ENCODE results near the gene CLSTN2.
A peak's percentile ranks its signal among the peaks of the same experiment; 100 is the strongest.

CLSTN2 gene

GRCh38 chr3:140152851-140153639, 218.1 kb downstream of the CLSTN2 start:
- no peaks in the 10 kb centered on the region for H3K4me1 ChIP-seq (ENCODE audit: control insufficient read depth in 1 of 2, insufficient read depth in 2 of 2, low read length in 2 of 2)
- no peaks in the 10 kb centered on the region for H3K79me1 ChIP-seq (ENCODE audit: low read length)
- no peaks in the 10 kb centered on the region for H3K36me3 ChIP-seq (ENCODE audit: control insufficient read depth in 1 of 2, insufficient read depth in 2 of 2, low read length in 2 of 2)
- no peak overlapping the region for H2BK120ac ChIP-seq (ENCODE audit: insufficient read depth, low read length, poor library complexity)
- no peak overlapping the region for H3K23ac ChIP-seq (ENCODE audit: low read length)
- no peak overlapping the region for H3K4me2 ChIP-seq (ENCODE audit: low read length)
- no peaks in the 10 kb centered on the region for H3K79me2 ChIP-seq (ENCODE audit: control insufficient read depth, insufficient read depth, low read length, poor library complexity)
- no peak overlapping the region for H2AK5ac ChIP-seq (ENCODE audit: low read length)
- H3K9ac ChIP-seq (ENCODE audit: low read length), result no peak overlapping the region
- no peak overlapping the region for H4K91ac ChIP-seq (ENCODE audit: low read depth, low read length)
- no peak overlapping the region for H4K8ac ChIP-seq (ENCODE audit: low read depth, low read length)
- DNase-seq, result no peak
- no peak overlapping the region for H2BK5ac ChIP-seq (ENCODE audit: low read depth, low read length, poor library complexity)
- no CpG with 5 or more reads among the region's 7 CpGs for WGBS (ENCODE audit: extremely low coverage, insufficient coverage, insufficient read length)
- no peak overlapping the region for H3K4ac ChIP-seq (ENCODE audit: low read depth, low read length)
- H3K14ac ChIP-seq (ENCODE audit: low read length), result no peak overlapping the region
- H2AFZ ChIP-seq (ENCODE audit: insufficient read depth, low read length, poor library complexity), result no peak overlapping the region
- H3K4me3 ChIP-seq (ENCODE audit: low read depth, low read length), result no peak overlapping the region
- H3K18ac ChIP-seq (ENCODE audit: low read length), result no peak overlapping the region
- no peak overlapping the region for H4K12ac ChIP-seq (ENCODE audit: low read depth, low read length)
- no peaks in the 10 kb centered on the region for H3K9me3 ChIP-seq (ENCODE audit: insufficient read depth, low read depth, low read length)
- no peak overlapping the region for H2BK12ac ChIP-seq (ENCODE audit: low read length)
- H3K27ac ChIP-seq (ENCODE audit: low read depth, low read length), result no peak overlapping the region
- H3K27me3 ChIP-seq (ENCODE audit: insufficient read depth, low read length), result no peaks in the 10 kb centered on the region

- Histone ChIP-seq H3K4ac (ENCODE audit: low read depth, low read length) (no peak overlapping the region), H4K91ac (ENCODE audit: low read depth, low read length) (no peak overlapping the region), H3K9ac (ENCODE audit: low read length) (no peak overlapping the region), H3K4me2 (ENCODE audit: low read length) (no peak overlapping the region), H4K8ac (ENCODE audit: low read depth, low read length) (no peak overlapping the region), H3K79me1 (ENCODE audit: low read length) (no peaks in the 10 kb centered on the region), H2BK120ac (ENCODE audit: insufficient read depth, low read length, poor library complexity) (no peak overlapping the region), H2BK12ac (ENCODE audit: low read length) (no peak overlapping the region), H2BK5ac (ENCODE audit: low read depth, low read length, poor library complexity) (no peak overlapping the region), H3K27ac (ENCODE audit: low read depth, low read length) (no peak overlapping the region), H3K79me2 (ENCODE audit: control insufficient read depth, insufficient read depth, low read length, poor library complexity) (no peaks in the 10 kb centered on the region), H2AFZ (ENCODE audit: insufficient read depth, low read length, poor library complexity) (no peak overlapping the region), H3K27me3 (ENCODE audit: insufficient read depth, low read length) (no peaks in the 10 kb centered on the region), H4K12ac (ENCODE audit: low read depth, low read length) (no peak overlapping the region), H3K4me3 (ENCODE audit: low read depth, low read length) (no peak overlapping the region), H2AK5ac (ENCODE audit: low read length) (no peak overlapping the region), H3K36me3 (ENCODE audit: control insufficient read depth in 1 of 2, insufficient read depth in 2 of 2, low read length in 2 of 2) (no peaks in the 10 kb centered on the region), H3K23ac (ENCODE audit: low read length) (peak overlapping the region; percentile 77), H3K9me3 (ENCODE audit: insufficient read depth, low read depth, low read length) (no peaks in the 10 kb centered on the region), H3K18ac (ENCODE audit: low read length) (no peak overlapping the region), H3K4me1 (ENCODE audit: control insufficient read depth in 1 of 2, insufficient read depth in 2 of 2, low read length in 2 of 2) (no peaks in the 10 kb centered on the region), H3K14ac (ENCODE audit: low read length) (no peak overlapping the region)
- WGBS (ENCODE audit: extremely low coverage, insufficient coverage, insufficient read length), result no CpG with 5 or more reads among the region's 1 CpG
- no peak for DNase-seq
Measured at GRCh38 chr3:140153736-140154135, 218.8 kb downstream of the CLSTN2 start.

- Histone ChIP-seq H4K91ac (ENCODE audit: low read depth, low read length) (no peak overlapping the region), H3K14ac (ENCODE audit: low read length) (no peak overlapping the region), H3K4me2 (ENCODE audit: low read length) (no peak overlapping the region), H3K4me1 (ENCODE audit: control insufficient read depth in 1 of 2, insufficient read depth in 2 of 2, low read length in 2 of 2) (no peaks in the 10 kb centered on the region), H3K18ac (ENCODE audit: low read length) (no peak overlapping the region), H3K9me3 (ENCODE audit: insufficient read depth, low read depth, low read length) (no peaks in the 10 kb centered on the region), H3K36me3 (ENCODE audit: control insufficient read depth in 1 of 2, insufficient read depth in 2 of 2, low read length in 2 of 2) (no peaks in the 10 kb centered on the region), H3K27ac (ENCODE audit: low read depth, low read length) (no peak overlapping the region), H3K4ac (ENCODE audit: low read depth, low read length) (no peak overlapping the region), H3K79me2 (ENCODE audit: control insufficient read depth, insufficient read depth, low read length, poor library complexity) (no peaks in the 10 kb centered on the region), H4K12ac (ENCODE audit: low read depth, low read length) (no peak overlapping the region), H2BK12ac (ENCODE audit: low read length) (no peak overlapping the region), H3K27me3 (ENCODE audit: insufficient read depth, low read length) (no peaks in the 10 kb centered on the region), H3K79me1 (ENCODE audit: low read length) (no peaks in the 10 kb centered on the region), H4K8ac (ENCODE audit: low read depth, low read length) (no peak overlapping the region), H3K9ac (ENCODE audit: low read length) (no peak overlapping the region), H2AFZ (ENCODE audit: insufficient read depth, low read length, poor library complexity) (no peak overlapping the region), H3K23ac (ENCODE audit: low read length) (no peak overlapping the region), H2BK120ac (ENCODE audit: insufficient read depth, low read length, poor library complexity) (no peak overlapping the region), H2AK5ac (ENCODE audit: low read length) (no peak overlapping the region), H2BK5ac (ENCODE audit: low read depth, low read length, poor library complexity) (no peak overlapping the region), H3K4me3 (ENCODE audit: low read depth, low read length) (no peak overlapping the region)
- no CpG with 5 or more reads among the region's 2 CpGs for WGBS (ENCODE audit: extremely low coverage, insufficient coverage, insufficient read length)
- no peak for DNase-seq
Measured at GRCh38 chr3:140157161-140157560, 222.2 kb downstream of the CLSTN2 start.

- Histone ChIP-seq H2AK5ac (ENCODE audit: low read length) (no peak overlapping the region), H4K91ac (ENCODE audit: low read depth, low read length) (no peak overlapping the region), H4K8ac (ENCODE audit: low read depth, low read length) (no peak overlapping the region), H4K12ac (ENCODE audit: low read depth, low read length) (no peak overlapping the region), H3K27me3 (ENCODE audit: insufficient read depth, low read length) (no peaks in the 10 kb centered on the region), H2BK12ac (ENCODE audit: low read length) (no peak overlapping the region), H3K4me2 (ENCODE audit: low read length) (no peak overlapping the region), H3K18ac (ENCODE audit: low read length) (no peak overlapping the region), H3K4ac (ENCODE audit: low read depth, low read length) (no peak overlapping the region), H3K9me3 (ENCODE audit: insufficient read depth, low read depth, low read length) (no peaks in the 10 kb centered on the region), H2AFZ (ENCODE audit: insufficient read depth, low read length, poor library complexity) (no peak overlapping the region), H2BK120ac (ENCODE audit: insufficient read depth, low read length, poor library complexity) (no peak overlapping the region), H3K4me3 (ENCODE audit: low read depth, low read length) (no peak overlapping the region), H3K23ac (ENCODE audit: low read length) (no peak overlapping the region), H3K79me1 (ENCODE audit: low read length) (no peaks in the 10 kb centered on the region), H3K79me2 (ENCODE audit: control insufficient read depth, insufficient read depth, low read length, poor library complexity) (no peaks in the 10 kb centered on the region), H3K9ac (ENCODE audit: low read length) (no peak overlapping the region), H2BK5ac (ENCODE audit: low read depth, low read length, poor library complexity) (no peak overlapping the region), H3K36me3 (ENCODE audit: control insufficient read depth in 1 of 2, insufficient read depth in 2 of 2, low read length in 2 of 2) (no peaks in the 10 kb centered on the region), H3K4me1 (ENCODE audit: control insufficient read depth in 1 of 2, insufficient read depth in 2 of 2, low read length in 2 of 2) (no peaks in the 10 kb centered on the region), H3K27ac (ENCODE audit: low read depth, low read length) (no peak overlapping the region), H3K14ac (ENCODE audit: low read length) (no peak overlapping the region)
- DNase-seq, result no peak
Measured at GRCh38 chr3:140159646-140160045, 224.7 kb downstream of the CLSTN2 start.
